GM21619 (cell line): ENCODE measurements around the gene CFAP299.
"Not testable (repeated sequence)": the region's sequence is repeated elsewhere in the genome, so short reads cannot be mapped to it uniquely, and the experiment has no call there.

Experiments used
- ATAC-seq: cut with Tn5 transposase; IDR thresholded peaks from one replicate; pipeline ENCODE4 v1.9.1; 2021; ENCODE audit not compliant: unreplicated experiment

CFAP299 gene

DNA sequence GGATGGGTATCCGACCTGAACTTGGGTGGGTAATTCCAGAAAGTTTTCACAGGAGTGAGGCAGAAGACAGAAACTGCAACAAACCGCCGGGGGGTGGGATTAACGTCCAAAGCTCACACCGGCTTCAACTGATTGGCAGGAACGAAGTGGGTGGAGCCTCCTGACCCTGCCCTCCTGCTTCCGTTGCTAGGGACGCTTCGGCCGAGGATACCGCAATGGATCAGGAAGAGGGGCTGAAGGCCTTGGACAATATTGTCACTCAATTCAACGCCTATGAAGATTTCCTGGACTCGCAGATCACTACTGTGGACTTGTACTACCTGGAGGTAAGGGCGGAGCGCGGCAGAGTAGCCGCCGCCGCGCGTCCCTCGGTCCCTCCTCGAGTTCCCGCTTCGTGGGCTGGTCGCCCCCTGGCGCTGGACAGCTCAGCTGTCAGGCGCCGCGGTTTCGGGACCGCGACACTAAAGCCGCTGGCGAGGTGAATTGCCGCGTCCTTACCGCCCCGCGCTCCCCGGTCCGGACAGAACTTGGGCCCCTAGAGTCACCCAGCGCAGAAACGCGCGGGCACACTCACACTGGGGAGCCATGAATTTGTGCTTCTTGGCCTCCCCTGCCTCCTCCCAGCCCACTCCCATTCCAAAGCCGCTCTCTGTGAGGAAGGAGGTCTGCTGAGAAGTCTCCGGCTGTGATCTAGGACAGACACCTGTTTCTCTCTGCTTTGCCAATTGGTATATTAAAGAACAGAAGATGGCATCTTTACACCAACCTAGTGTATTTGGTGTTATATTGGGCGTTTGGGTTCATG, at the start of gene CFAP299:
CFAP299 (plus strand) TSS at position 177 of the 805 bp plus-strand sequence.
- ATAC-seq, result peak; percentile 98

- ATAC-seq, result no peak
These were observed 49.1 kb upstream of the CFAP299 start for GRCh38 chr4:80286451-80286850.

GRCh38 chr4:80290665-80291064, 44.9 kb upstream of the CFAP299 start:
- not testable (repeated sequence) for ATAC-seq

DNA sequence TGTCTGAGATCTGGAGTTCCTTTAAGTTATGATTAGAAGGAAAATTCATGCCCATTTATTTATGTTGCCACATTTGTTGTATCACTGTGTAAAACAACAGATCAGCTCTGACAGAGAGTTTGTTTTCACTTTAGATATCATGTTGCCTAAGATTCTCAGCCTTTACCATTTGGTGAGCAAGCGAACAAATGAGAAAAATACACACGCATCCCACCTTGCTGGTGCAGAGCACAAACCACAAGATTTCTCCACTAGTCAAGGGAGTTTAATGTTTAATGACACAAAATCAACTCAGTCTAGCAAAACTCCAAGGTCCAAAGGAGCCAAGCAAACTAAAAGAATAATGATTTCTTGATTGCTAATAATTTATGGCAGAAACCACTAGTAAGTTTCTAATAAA, 41.3 kb upstream of the CFAP299 start:
- ATAC-seq, result no peak

DNA sequence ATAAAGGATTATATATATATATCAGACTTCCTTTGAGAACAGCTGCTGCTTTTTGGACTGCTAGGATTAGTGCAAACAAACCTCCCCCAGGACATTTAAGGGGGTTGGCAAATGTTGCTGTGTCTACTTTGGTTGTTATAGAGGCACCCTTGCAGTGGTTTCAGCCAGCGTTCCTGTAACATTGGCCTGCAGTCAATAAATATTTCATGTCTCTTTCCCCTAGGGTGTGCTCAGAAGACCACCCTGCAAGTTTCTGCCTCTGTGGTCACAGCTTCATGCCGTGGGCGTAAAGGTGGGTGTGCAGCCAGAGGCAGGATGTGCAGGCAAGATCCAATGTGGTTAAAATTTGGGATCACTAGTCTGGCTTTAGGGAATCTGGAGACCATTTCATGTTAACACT, 40.2 kb upstream of the CFAP299 start:
- ATAC-seq, result no peak

DNA sequence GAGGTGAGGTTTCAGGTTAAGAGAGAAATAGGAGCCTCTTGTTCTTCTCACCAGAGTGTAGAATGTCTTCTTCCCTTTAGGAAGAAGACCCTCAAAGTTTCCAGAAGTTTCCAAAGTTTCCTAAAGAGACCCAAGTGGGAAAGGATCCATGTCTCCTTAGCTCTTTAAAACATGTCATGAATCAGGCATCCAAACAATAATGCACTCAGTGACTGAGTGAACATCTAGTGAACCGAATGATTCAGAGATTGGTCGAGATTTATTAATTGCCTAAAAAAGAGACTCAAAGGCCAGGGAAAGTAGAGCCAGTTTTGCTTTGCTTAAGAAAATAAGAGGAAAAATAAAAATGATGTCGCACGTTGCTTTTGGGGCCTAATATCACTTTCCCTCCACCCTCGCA, 39.7 kb upstream of the CFAP299 start:
- no peak for ATAC-seq

GRCh38 chr4:80301884-80302283, 33.6 kb upstream of the CFAP299 start:
- no peak for ATAC-seq

DNA sequence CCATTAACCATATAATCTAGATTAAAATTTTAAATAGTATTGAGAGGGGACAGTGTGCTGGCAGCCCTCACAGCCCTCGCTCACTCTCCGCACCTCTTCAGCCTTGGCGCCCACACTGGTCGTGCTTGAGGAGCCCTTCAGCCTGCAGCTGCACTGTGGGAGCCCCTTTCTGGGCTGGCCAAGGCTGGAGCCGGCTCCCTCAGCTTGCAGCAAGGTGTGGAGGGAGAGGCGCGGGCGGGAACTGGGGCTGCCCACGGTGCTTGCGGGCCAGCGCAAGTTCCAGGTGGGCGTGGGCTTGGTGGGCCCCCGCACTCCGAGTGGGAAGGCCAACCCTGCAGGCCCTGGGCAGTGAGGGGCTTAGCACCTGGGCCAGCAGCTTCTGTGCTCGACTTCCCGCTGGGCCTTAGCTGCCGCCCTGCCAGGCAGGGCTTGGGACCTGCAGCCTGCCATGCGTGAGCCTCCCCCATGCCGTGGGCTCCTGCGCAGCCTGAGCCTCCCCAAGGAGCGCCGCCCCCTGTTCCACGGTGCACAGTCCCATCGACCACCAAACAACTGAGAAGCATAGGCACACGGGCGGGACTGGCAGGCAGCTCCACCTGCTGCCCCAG, 32.8 kb upstream of the CFAP299 start:
- ATAC-seq, result no peak

DNA sequence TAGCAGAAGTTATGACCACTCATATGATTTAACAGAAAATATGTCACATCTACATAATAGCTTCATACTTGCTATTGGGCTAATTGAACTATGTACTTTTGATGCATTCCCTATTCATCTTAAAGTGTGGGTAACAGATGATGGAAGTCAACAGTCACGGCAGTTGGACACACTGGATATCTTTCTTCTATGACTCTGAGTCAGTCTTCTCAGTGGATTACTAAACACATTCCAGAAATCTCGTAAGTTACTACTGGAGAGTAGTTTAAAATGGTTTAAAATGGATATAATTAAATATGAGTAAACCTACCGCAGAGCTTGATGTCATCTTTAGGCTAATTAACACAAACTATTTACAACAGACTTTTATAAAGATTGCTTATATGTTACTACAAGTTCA, 30.1 kb upstream of the CFAP299 start:
- no peak for ATAC-seq

GRCh38 chr4:80306260-80306659, 29.3 kb upstream of the CFAP299 start:
- ATAC-seq, result no peak

DNA sequence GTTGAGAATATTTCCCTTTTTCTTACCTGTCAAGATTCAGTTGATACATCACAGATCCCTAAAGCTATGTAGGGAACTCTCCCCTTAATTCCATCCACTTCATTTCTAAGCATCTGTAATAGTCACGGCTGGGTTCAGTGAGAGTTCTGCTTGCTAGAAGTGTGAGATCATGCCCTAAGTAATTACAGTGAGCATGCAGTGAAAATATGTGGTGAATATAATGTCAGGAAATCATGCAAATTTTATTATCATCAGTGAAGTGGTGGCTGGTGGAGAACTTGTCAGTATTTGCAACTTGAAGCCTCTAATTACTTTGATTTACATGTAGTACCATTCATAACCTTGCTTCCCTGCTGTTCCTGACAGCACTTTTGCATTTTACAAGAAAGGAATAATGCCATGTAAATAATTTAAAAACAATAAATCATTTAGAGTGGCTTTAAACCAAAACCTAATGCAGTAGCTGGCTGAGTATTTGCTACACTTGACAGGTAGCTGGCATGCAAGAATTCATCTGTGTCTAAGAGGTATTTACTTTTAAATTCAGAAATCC, 28.3 kb upstream of the CFAP299 start:
- ATAC-seq, result no peak

DNA sequence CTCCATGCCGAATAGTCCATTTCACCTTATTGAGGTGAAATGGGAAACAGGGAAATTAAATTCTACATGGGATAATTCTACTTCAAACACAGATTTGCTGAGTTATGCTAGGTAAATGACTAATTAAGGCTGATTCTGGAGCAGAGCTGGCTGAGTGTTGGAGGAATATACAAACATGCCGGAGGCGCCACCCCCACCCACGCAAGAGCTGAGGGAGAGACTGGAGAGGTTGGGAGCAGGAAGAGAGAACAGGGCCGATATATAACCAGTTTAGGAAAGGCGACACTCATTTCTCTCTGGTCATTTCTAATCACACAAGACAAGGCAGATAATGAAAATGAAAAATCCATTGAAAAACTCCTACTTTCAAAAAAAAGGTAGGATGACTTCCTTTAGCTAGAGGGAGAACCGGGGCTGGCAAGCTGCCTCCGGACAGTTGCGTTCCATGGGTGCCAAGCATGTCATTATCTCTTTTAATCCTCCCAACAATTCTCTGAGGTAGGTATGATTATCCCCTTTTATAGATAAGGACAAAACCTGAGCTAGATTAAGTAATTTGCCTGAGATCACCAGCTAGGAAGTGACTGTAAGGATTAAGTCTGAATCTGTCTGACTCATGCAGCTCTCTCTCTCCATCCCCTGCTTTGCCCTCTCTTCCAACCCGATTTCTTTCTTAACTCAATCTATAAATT, 27.6 kb upstream of the CFAP299 start:
- no peak for ATAC-seq

- no peak for ATAC-seq
These were observed 27.1 kb upstream of the CFAP299 start for GRCh38 chr4:80308466-80308822.

- no peak for ATAC-seq
These were observed 26.1 kb upstream of the CFAP299 start for GRCh38 chr4:80309294-80310004.

GRCh38 chr4:80311130-80311529, 24.4 kb upstream of the CFAP299 start:
- ATAC-seq, result no peak

- ATAC-seq, result no peak
These were observed 23.4 kb upstream of the CFAP299 start for GRCh38 chr4:80312124-80312523.

DNA sequence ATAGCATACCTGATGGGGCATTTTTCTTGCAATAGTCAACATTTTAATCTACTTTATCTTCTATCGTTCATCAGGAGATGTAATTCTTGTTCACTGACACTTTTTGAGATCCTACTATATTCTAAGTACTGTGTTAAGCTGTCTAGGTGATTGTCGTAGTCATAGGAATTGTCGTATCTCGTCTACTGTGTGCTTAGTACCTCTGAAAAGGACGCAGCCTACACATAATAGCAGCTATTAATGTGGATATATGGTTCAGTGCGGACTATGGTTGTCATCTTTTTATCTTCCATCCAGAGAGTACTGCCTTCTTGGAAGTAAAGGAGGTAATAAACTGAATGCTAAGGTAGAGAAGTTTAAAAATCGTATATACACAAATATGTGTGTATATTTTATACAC, 21.9 kb upstream of the CFAP299 start:
- ATAC-seq, result no peak

GRCh38 chr4:80315848-80316247, 19.7 kb upstream of the CFAP299 start:
- ATAC-seq, result not testable (repeated sequence)

- no peak for ATAC-seq
These were observed 14.2 kb upstream of the CFAP299 start for GRCh38 chr4:80321341-80321740.

DNA sequence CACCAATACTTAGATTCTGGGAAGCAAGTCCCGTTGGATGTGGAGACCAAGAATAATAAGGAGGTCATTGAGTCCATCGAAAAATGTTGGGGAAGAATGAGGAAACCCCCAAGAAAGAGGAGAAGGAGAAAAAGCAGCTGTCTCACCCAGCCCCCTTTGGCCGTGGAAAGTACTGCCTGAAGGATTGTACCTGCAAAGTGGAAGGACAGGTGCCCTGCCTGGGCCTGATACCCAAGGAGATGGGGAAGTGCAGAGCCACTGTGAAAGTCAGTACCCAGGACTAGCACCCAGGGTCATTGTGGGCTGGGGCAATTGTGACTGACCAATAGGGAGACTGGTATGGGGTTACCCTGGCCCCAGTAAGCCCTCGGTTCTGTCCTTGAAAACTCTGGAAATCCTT, 13.8 kb upstream of the CFAP299 start:
- ATAC-seq, result no peak

DNA sequence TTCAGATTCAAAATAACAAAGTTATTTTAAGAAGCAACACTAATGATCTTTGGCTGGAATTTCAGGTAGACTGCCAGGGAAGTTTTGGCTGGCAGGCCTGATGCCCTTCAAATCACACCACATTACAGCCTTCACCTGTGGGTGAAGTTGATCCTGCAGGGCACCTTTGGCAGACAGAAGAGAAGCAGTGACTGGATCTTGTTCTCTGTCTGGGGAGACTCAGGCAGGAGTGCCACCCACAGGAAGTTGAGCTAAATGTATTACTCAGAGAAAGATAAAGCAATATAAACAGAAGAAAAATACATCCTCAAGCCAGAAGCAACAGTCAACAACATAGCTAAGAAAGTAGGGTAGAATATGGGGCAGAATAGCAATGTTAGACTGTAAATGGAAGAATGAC, 12.8 kb upstream of the CFAP299 start:
- no peak for ATAC-seq
